Neuron (in vitro differentiated cells): Measurements from ENCODE around the gene HMGA1.

Experiments
- H2AFZ ChIP-seq: one replicate; pipeline ENCODE4 v1.6.1; 2013; ENCODE audit warnings: low read depth, mild to moderate bottlenecking, inconsistent platforms, low read length, moderate library complexity
- H3K27me3 ChIP-seq: one replicate; pipeline ENCODE4 v1.6.1; 2013; ENCODE audit warnings: low read length; ENCODE audit not compliant: insufficient read depth
- H3K36me3 ChIP-seq: one replicate; pipeline ENCODE4 v1.6.1; 2013; ENCODE audit warnings: low read length; ENCODE audit not compliant: insufficient read depth
- H3K4me1 ChIP-seq: one replicate; pipeline ENCODE4 v1.6.1; 2013; ENCODE audit warnings: low read length; ENCODE audit not compliant: insufficient read depth
- H3K4me3 ChIP-seq: 2 replicates; pipeline ENCODE4 v1.5.1; 2013; ENCODE audit warnings: mild to moderate bottlenecking, low read length, moderate library complexity
- H3K9me3 ChIP-seq: one replicate; pipeline ENCODE4 v1.6.1; 2013; ENCODE audit warnings: low read length

The HMGA1 gene

DNA sequence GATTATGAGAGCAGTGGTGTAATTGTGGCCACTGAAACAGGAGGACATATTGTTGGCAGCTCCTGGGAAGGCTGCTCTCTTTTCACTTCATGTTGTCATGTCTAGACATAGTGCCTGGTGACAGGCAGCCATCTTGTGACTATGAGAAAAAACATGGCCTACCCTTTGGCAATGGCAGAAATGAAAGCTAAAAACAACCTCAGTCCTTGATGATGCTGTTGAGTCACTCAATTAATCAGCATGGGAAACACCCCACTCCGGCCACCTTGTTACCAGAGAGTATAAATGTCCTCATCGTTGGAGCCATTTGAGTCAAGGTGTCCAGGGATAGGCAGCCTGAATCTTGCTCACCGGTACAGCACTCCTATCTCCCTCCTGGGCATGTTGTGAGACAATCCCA is 31.2 kb upstream of the HMGA1 start:
- Histone ChIP-seq H2AFZ (no peak overlapping the region), H3K4me3 (no peak overlapping the region), H3K36me3 (no peaks in the 10 kb centered on the region), H3K4me1 (no peaks in the 10 kb centered on the region), H3K27me3 (no peaks in the 10 kb centered on the region), H3K9me3 (no peaks in the 10 kb centered on the region)

- Histone ChIP-seq H2AFZ (no peak overlapping the region), H3K4me1 (no peaks in the 10 kb centered on the region), H3K27me3 (no peaks in the 10 kb centered on the region), H3K36me3 (no peaks in the 10 kb centered on the region), H3K4me3 (no peak overlapping the region), H3K9me3 (no peaks in the 10 kb centered on the region)
Observed at GRCh38 chr6:34205916-34206315, 30.8 kb upstream of the HMGA1 start.

DNA sequence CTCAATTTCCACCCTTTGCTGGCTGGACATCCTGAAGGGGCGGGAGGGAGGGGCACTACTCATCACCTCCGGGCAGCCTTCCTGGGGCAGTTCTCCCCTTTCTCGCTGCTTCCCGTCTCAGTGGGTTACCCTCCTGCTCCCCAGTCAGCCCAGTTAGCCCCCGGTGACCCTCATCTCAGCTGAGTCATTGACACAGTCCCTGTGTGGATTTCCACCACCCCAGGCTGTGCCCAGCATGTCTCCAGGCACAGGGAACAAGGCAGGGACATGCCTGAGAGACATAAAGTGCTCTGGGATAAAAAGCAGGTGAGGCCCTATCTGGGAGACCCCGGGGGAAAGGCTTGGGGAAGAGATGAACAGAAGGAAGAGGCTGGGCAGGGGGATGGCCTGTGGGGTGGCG is 29.9 kb upstream of the HMGA1 start:
- Histone ChIP-seq H3K4me1 (no peaks in the 10 kb centered on the region), H3K4me3 (no peak overlapping the region), H3K9me3 (no peaks in the 10 kb centered on the region), H2AFZ (no peak overlapping the region), H3K27me3 (no peaks in the 10 kb centered on the region), H3K36me3 (no peaks in the 10 kb centered on the region)

DNA sequence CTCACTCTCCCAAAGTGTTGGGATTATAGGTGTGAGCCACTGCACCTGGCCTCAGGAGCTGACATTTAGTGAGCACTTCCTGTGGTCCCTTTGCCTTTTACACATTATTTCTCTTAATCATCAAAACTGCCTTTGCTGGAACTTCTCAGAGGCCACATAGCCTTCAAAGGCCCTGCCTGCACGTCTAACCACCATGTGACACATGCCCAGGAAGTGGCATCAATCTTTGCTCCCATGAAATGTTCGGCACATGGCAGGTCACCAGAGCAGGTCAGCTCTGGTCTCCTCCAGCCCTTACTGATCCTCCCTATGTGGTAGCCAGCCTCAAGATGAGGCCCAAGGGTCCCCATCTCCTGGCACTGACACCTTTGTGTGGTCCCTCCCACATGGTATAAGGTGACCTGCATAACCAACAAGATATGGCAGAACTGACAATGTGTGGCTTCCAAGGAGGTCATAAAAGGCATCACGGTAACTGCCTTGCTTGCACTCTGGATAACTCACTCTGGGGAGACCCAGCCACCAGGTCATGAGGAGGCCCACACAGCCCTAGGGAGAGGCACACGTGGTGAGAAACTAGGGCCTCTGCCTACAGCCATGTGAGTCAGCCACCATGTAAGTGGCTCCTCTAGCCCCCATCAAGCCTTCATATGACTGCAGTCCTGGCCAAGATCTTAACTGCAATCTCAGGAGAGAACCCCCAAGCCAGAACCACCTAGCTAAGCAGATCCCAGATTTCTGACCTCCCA is 28.8 kb upstream of the HMGA1 start:
- Histone ChIP-seq H3K4me3 (no peak overlapping the region), H3K36me3 (no peaks in the 10 kb centered on the region), H2AFZ (no peak overlapping the region), H3K27me3 (no peaks in the 10 kb centered on the region), H3K4me1 (no peaks in the 10 kb centered on the region), H3K9me3 (no peaks in the 10 kb centered on the region)

GRCh38 chr6:34213772-34214171 is 22.9 kb upstream of the HMGA1 start:
- Histone ChIP-seq H3K27me3 (no peaks in the 10 kb centered on the region), H3K4me3 (no peak overlapping the region), H3K4me1 (no peaks in the 10 kb centered on the region), H3K9me3 (no peaks in the 10 kb centered on the region), H2AFZ (no peak overlapping the region), H3K36me3 (no peaks in the 10 kb centered on the region)

DNA sequence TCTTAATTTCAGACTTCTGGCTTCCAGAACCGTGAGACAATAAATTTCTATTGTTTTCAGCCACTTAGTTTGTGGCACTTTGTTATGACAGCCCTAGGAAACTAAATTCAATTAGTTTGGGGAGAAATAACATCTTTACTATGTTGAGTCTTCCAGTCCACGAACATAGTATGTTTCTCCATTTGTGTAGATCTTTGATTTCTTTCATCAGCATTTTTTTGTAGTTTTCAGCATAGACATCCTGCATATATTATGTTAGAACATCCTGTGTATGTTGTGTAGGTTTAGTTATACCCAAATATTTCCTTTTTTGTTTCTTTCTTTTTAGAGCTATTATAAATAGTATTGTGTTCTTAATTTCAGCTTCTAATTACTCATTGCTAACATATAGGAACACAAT is 18.0 kb upstream of the HMGA1 start:
- Histone ChIP-seq H2AFZ (no peak overlapping the region), H3K4me1 (no peaks in the 10 kb centered on the region), H3K9me3 (no peaks in the 10 kb centered on the region), H3K36me3 (no peaks in the 10 kb centered on the region), H3K4me3 (no peak overlapping the region), H3K27me3 (peaks cover 3% of the 10 kb centered on the region)

DNA sequence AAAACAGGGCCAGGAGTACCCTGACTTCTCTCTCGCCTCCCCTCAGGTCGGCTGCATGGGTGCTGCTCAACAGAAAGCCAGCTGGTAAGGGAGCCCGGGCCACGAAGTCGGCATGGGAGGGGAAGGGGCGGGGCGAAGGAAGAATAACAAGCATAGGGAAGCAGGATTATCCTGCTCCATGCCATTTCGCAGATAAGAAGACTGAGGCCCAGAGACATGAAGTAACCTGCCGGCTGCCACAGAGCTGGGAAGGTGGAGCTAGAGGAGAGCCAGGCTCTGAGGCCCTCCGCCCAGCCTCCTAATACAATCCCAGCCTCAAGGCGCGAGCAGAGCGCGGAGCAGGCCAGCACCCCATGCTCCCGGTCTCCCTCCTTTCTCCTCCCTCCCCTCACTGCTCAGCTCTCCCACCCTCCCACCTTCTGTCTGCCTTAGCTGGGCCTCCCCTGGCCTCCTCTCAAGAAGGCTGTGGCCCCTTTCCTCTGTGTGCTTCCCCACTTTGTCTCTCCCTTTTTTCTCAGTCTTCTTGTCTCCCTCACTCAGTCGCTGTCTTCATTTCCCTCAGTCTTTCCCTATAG is 13.2 kb upstream of the HMGA1 start:
- Histone ChIP-seq H3K4me3 (peak overlapping the region; percentile 42), H3K27me3 (peaks cover 3% of the 10 kb centered on the region), H3K4me1 (peaks cover 8% of the 10 kb centered on the region), H3K36me3 (no peaks in the 10 kb centered on the region), H2AFZ (peak overlapping the region; percentile 56), H3K9me3 (no peaks in the 10 kb centered on the region)

GRCh38 chr6:34223956-34224940 is 12.4 kb upstream of the HMGA1 start:
- Histone ChIP-seq H3K4me3 (peak overlapping the region; percentile 42), H3K27me3 (peaks cover 1% of the 10 kb centered on the region), H3K9me3 (no peaks in the 10 kb centered on the region), H3K4me1 (peaks cover 8% of the 10 kb centered on the region), H3K36me3 (no peaks in the 10 kb centered on the region), H2AFZ (peak overlapping the region; percentile 89)

DNA sequence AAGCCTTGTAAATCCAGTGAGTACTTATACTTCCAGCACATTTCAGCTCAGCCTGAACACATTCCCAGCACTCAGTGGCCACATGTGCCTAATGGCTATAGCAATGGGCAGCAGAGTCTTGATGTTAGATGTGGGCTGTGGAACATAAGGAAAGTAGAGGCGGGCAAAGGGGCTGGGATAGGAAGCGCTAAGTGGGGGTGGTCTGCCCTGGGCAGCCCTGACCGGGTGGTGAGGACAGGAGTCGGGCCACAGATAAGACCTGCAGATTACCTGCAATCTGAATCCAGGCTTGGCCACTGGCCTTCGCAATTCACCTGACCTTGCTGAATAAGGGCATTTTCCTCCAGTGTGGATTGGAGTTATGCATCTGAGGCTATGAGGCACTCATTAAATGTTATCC is 11.1 kb upstream of the HMGA1 start:
- no peaks in the 10 kb centered on the region for H3K27me3 ChIP-seq
- no peaks in the 10 kb centered on the region for H3K9me3 ChIP-seq
- H3K36me3 ChIP-seq, result no peaks in the 10 kb centered on the region
- H2AFZ ChIP-seq, result no peak overlapping the region
- H3K4me3 ChIP-seq, result no peak overlapping the region
- H3K4me1 ChIP-seq, result peaks cover 8% of the 10 kb centered on the region

DNA sequence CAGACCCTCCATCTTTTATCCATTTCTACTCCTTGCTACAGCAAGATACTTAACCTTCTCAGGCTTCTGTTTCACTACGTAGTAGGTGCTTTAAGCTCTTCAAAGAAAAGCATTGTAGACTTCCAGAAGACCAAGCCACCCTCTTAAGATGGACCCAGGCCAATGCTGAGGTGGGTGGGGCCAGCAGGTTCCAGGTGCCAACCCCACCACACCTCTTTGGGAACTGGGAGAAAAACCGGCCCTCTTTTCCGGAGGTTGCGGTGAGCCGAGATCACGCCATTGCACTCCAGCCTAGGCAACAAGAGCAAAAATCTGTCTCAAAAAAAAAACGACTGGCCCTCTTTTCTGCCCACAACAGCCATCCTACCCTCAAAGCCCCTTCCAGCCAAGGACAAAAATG is 10.6 kb upstream of the HMGA1 start:
- no peaks in the 10 kb centered on the region for H3K27me3 ChIP-seq
- H2AFZ ChIP-seq, result no peak overlapping the region
- peaks cover 8% of the 10 kb centered on the region for H3K4me1 ChIP-seq
- no peak overlapping the region for H3K4me3 ChIP-seq
- no peaks in the 10 kb centered on the region for H3K9me3 ChIP-seq
- H3K36me3 ChIP-seq, result no peaks in the 10 kb centered on the region

- Histone ChIP-seq H3K36me3 (no peaks in the 10 kb centered on the region), H3K27me3 (no peaks in the 10 kb centered on the region), H2AFZ (no peak overlapping the region), H3K9me3 (no peaks in the 10 kb centered on the region), H3K4me1 (peaks cover 8% of the 10 kb centered on the region), H3K4me3 (no peak overlapping the region)
Observed at GRCh38 chr6:34226731-34227586, 9.7 kb upstream of the HMGA1 start.

- Histone ChIP-seq H3K4me1 (peaks cover 8% of the 10 kb centered on the region), H3K36me3 (no peaks in the 10 kb centered on the region)
Observed at GRCh38 chr6:34227761-34228421, 8.8 kb upstream of the HMGA1 start.

More at GRCh38 chr6:34227761-34228421, 8.8 kb upstream of the HMGA1 start:
- no peaks in the 10 kb centered on the region for H3K9me3 ChIP-seq
- no peak overlapping the region for H3K4me3 ChIP-seq
- H2AFZ ChIP-seq, result no peak overlapping the region
- no peaks in the 10 kb centered on the region for H3K27me3 ChIP-seq
